Bone marrow (tissue), 2 donors: ENCODE results near the gene INAFM1.
"Not testable (repeated sequence)": the region's sequence is repeated elsewhere in the genome, so short reads cannot be mapped to it uniquely, and the experiment has no call there.

ENCODE experiments used
- DNase-seq, 2 donors: peaks; one replicate each; lab custom pipeline; 2025; lab: John Stamatoyannopoulos, UW

Gene INAFM1

GRCh38 chr19:47267350-47267759 is 7.3 kb upstream of the INAFM1 start:
- DNase-seq, result no peak

- DNase-seq, result no peak
Measured at GRCh38 chr19:47268028-47268427, 6.7 kb upstream of the INAFM1 start.

GRCh38 chr19:47269596-47269995 is 5.1 kb upstream of the INAFM1 start:
- no peak for DNase-seq

GRCh38 chr19:47270408-47270807 is 4.3 kb upstream of the INAFM1 start:
- DNase-seq, result no peak

- DNase-seq, result no peak
Measured at GRCh38 chr19:47271949-47272348, 2.7 kb upstream of the INAFM1 start.

- no peak for DNase-seq
Measured at GRCh38 chr19:47272448-47273312, 2.0 kb upstream of the INAFM1 start.

- peak; percentile 81 to 88 for DNase-seq
Measured at GRCh38 chr19:47273313-47274070, 1.2 kb upstream of the INAFM1 start.

- DNase-seq, result no peak
Measured at GRCh38 chr19:47274891-47275761, 441 bp downstream of the INAFM1 start.

GRCh38 chr19:47275791-47276461 is 1.2 kb downstream of the INAFM1 start:
- DNase-seq, result no peak

- DNase-seq, result not testable (repeated sequence)
Measured at GRCh38 chr19:47276513-47276912, 1.8 kb downstream of the INAFM1 start.

GRCh38 chr19:47280183-47280797 is 5.6 kb downstream of the INAFM1 start:
- DNase-seq, result peak in 1 of 2 donors; percentile 6

GRCh38 chr19:47283405-47284059 is 8.8 kb downstream of the INAFM1 start:
- no peak for DNase-seq

GRCh38 chr19:47284324-47284899 is 9.7 kb downstream of the INAFM1 start:
- peak in 1 of 2 donors; percentile 61 for DNase-seq

GRCh38 chr19:47296036-47296435 is 21.4 kb downstream of the INAFM1 start:
- peak; percentile 22 to 51 for DNase-seq

GRCh38 chr19:47300867-47301266 is 26.2 kb downstream of the INAFM1 start:
- not testable (repeated sequence) for DNase-seq

- DNase-seq, result no peak
Measured at GRCh38 chr19:47302249-47302648, 27.6 kb downstream of the INAFM1 start.

GRCh38 chr19:47303966-47304365 is 29.3 kb downstream of the INAFM1 start:
- no peak for DNase-seq

- peak; percentile 21 to 29 for DNase-seq
Measured at GRCh38 chr19:47305309-47305751, 30.6 kb downstream of the INAFM1 start.

- DNase-seq, result no peak
Measured at GRCh38 chr19:47306303-47306702, 31.6 kb downstream of the INAFM1 start.

GRCh38 chr19:47309038-47309437 is 34.4 kb downstream of the INAFM1 start:
- no peak for DNase-seq
